NOMO-1 (cell line): Measurements from ENCODE around the gene UQCR11.

ENCODE experiments used
- DNase-seq, 2 experiments: peaks; one replicate each; lab custom pipeline; 2025; ENCODE audit not compliant: unreplicated experiment in 2 of 2; lab: John Stamatoyannopoulos, UW

UQCR11 gene

GRCh38 chr19:1636325-1637236 is 31.3 kb upstream of the UQCR11 start:
- no peak for DNase-seq

- no peak for DNase-seq
These were observed 29.6 kb upstream of the UQCR11 start for GRCh38 chr19:1634938-1635243.

- no peak for DNase-seq
These were observed 29.1 kb upstream of the UQCR11 start for GRCh38 chr19:1634242-1634937.

- no peak for DNase-seq
These were observed 28.1 kb upstream of the UQCR11 start for GRCh38 chr19:1633269-1633826.

- no peak for DNase-seq
These were observed 27.4 kb upstream of the UQCR11 start for GRCh38 chr19:1632462-1633268.

GRCh38 chr19:1631557-1632100 is 26.4 kb upstream of the UQCR11 start:
- no peak for DNase-seq

- no peak for DNase-seq
These were observed 25.5 kb upstream of the UQCR11 start for GRCh38 chr19:1630811-1631210.

- DNase-seq: no peak
These were observed 24.8 kb upstream of the UQCR11 start for GRCh38 chr19:1630012-1630411.

GRCh38 chr19:1629256-1629808 is 24.1 kb upstream of the UQCR11 start:
- DNase-seq: no peak

- no peak for DNase-seq
These were observed 21.9 kb upstream of the UQCR11 start for GRCh38 chr19:1627194-1627593.

- DNase-seq: no peak
These were observed 21.3 kb upstream of the UQCR11 start for GRCh38 chr19:1626417-1627010.

GRCh38 chr19:1624458-1624857 is 19.2 kb upstream of the UQCR11 start:
- no peak for DNase-seq

GRCh38 chr19:1622541-1622940 is 17.3 kb upstream of the UQCR11 start:
- DNase-seq: no peak

GRCh38 chr19:1622007-1622406 is 16.7 kb upstream of the UQCR11 start:
- DNase-seq: no peak

- no peak for DNase-seq
These were observed 16.3 kb upstream of the UQCR11 start for GRCh38 chr19:1621574-1621973.

GRCh38 chr19:1621021-1621420 is 15.8 kb upstream of the UQCR11 start:
- DNase-seq: no peak

- DNase-seq: no peak
These were observed 15.2 kb upstream of the UQCR11 start for GRCh38 chr19:1620502-1620901.

- no peak for DNase-seq
These were observed 14.4 kb upstream of the UQCR11 start for GRCh38 chr19:1619703-1620102.

GRCh38 chr19:1619094-1619439 is 13.8 kb upstream of the UQCR11 start:
- DNase-seq: no peak
